Hepatocyte (in vitro differentiated cells): Measurements from ENCODE around the gene XCL1. TPM values are rescaled to one million over a fixed set of nuclear protein-coding genes. Genes with fewer than 3 reads are reported as not detected.

Source experiments
- DNase-seq: peaks from one replicate; pipeline ENCODE4 v3.0.0-alpha.2; 2016; ENCODE audit warnings: low spot score
- H2AFZ ChIP-seq: fragments of 200-600 bp; sonication (generic); 2 replicates; pipeline ENCODE4 v1.6.0; 2016; ENCODE audit warnings: antibody characterized with exemption, mild to moderate bottlenecking
- H3K27ac ChIP-seq: fragments of 200-600 bp; sonication (generic); 2 replicates; pipeline ENCODE4 v1.5.1; 2016; ENCODE audit warnings: mild to moderate bottlenecking
- H3K27me3 ChIP-seq: fragments of 200-600 bp; sonication (generic); 2 replicates; pipeline ENCODE4 v1.6.1; 2016
- H3K36me3 ChIP-seq: fragments of 200-600 bp; sonication (generic); replicated peaks from 2 replicates; pipeline ENCODE4 v1.5.1; 2016; ENCODE audit warnings: low read depth; ENCODE audit not compliant: insufficient read depth
- H3K4me1 ChIP-seq: fragments of 200-600 bp; sonication (generic); 2 replicates; pipeline ENCODE4 v1.5.1; 2016; ENCODE audit warnings: mild to moderate bottlenecking, moderate library complexity; ENCODE audit not compliant: insufficient read depth
- H3K4me2 ChIP-seq: fragments of 200-600 bp; sonication (generic); 2 replicates; pipeline ENCODE4 v1.6.0; 2016
- H3K4me3 ChIP-seq: fragments of 200-600 bp; sonication (generic); 2 replicates; pipeline ENCODE4 v1.5.1; 2016; ENCODE audit warnings: mild to moderate bottlenecking
- H3K79me2 ChIP-seq: fragments of 200-600 bp; sonication (generic); 2 replicates; pipeline ENCODE4 v1.6.0; 2017; ENCODE audit warnings: mild to moderate bottlenecking
- H3K9me2 ChIP-seq: fragments of 200-600 bp; sonication (generic); replicated peaks from 2 replicates; pipeline ENCODE4 v1.6.0; 2017; ENCODE audit warnings: mild to moderate bottlenecking; ENCODE audit not compliant: insufficient read depth
- H3K9me3 ChIP-seq: fragments of 200-600 bp; sonication (generic); 2 replicates; pipeline ENCODE4 v1.5.1; 2016; ENCODE audit warnings: low read depth, mild to moderate bottlenecking
- H4K20me1 ChIP-seq: fragments of 200-600 bp; sonication (generic); 2 replicates; pipeline ENCODE4 v1.6.0; 2016; ENCODE audit warnings: mild to moderate bottlenecking; ENCODE audit not compliant: insufficient read depth, poor library complexity, severe bottlenecking
- CTCF ChIP-seq: fragments of 200-600 bp; sonication (generic); IDR thresholded peaks from 2 replicates; pipeline ENCODE4 v1.5.1; 2016; ENCODE audit warnings: antibody characterized with exemption, mild to moderate bottlenecking; ENCODE audit not compliant: poor library complexity
- EZH2 ChIP-seq: fragments of 200-600 bp; sonication (generic); IDR thresholded peaks from 2 replicates; pipeline ENCODE4 v1.6.1; 2016; ENCODE audit warnings: antibody characterized with exemption, mild to moderate bottlenecking, borderline replicate concordance
- EZH2phosphoT487 ChIP-seq: fragments of 200-600 bp; sonication (generic); IDR thresholded peaks from one replicate; pipeline ENCODE4 v1.6.1; 2018; ENCODE audit warnings: antibody characterized with exemption, mild to moderate bottlenecking, low read depth, moderate library complexity; ENCODE audit not compliant: unreplicated experiment, severe bottlenecking
- WGBS: methylation state at CpG from one replicate; pipeline ENCODE4 v1.1.6; 2016; ENCODE audit warnings: low lambda C conversion rate; ENCODE audit errors: missing lambda C conversion rate; 5-methylcytosine and 5-hydroxymethylcytosine counted together
- polyA plus RNA-seq: library from polyadenylated mRNA; unstranded; fragments of >200 nt; fragmentation: Nextera tagmentation; extraction: Ambion mirVana; gene quantifications from 2 replicates; pipeline ENCODE4 v1.2.1, GENCODE V29; 2016
- total RNA-seq: library from RNA; depleted of rRNA; stranded (reverse); fragments of >200 nt; gene quantifications from 2 replicates; pipeline ENCODE4 v1.2.3, GENCODE V29; 2014

The XCL1 gene
- total and polyA plus RNA-seq, 2 experiments from 2014 or later, result 0.23 to 0.24 TPM

- 66% methylated on average over 3 of the region's 3 CpGs for WGBS
- no peak overlapping the region for H3K4me2 ChIP-seq
- no peak for DNase-seq
- no peak overlapping the region for H2AFZ ChIP-seq
- H3K4me1 ChIP-seq, result peaks cover 6% of the 10 kb centered on the region
- H3K27me3 ChIP-seq, result no peaks in the 10 kb centered on the region
- H4K20me1 ChIP-seq, result no peaks in the 10 kb centered on the region
- no peaks in the 10 kb centered on the region for H3K9me3 ChIP-seq
- TF ChIP-seq EZH2phosphoT487 (no peak), CTCF (no peak), EZH2 (no peak)
- no peaks in the 10 kb centered on the region for H3K79me2 ChIP-seq
- no peaks in the 10 kb centered on the region for H3K36me3 ChIP-seq
- no peak overlapping the region for H3K27ac ChIP-seq
- H3K4me3 ChIP-seq, result no peak overlapping the region
- no peaks in the 10 kb centered on the region for H3K9me2 ChIP-seq
Measured at GRCh38 chr1:168598125-168598524, 21.7 kb downstream of the XCL1 start.

DNA sequence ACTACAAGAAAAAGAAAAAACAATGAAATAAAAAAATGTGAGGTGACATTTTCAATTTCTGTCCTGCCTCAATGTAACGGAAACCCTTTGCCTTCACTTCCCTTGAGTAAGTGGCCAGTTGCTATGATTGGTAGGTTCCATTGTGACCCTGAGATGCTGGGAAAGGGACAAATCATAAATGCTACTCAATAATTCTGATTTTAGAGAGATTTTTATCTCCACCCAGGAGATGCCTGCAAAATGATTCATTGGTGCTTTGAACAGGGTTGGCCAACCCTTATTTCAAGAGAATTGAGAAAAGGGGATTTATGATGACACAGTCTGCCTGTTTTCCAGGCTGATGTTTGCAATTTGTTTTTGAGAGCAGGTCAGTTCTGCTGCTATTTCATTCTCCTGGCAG, 22.5 kb downstream of the XCL1 start:
- Histone ChIP-seq H2AFZ (no peak overlapping the region), H3K9me3 (no peaks in the 10 kb centered on the region), H3K9me2 (no peaks in the 10 kb centered on the region), H3K4me2 (no peak overlapping the region), H3K79me2 (no peaks in the 10 kb centered on the region), H3K27ac (no peak overlapping the region), H4K20me1 (no peaks in the 10 kb centered on the region), H3K27me3 (no peaks in the 10 kb centered on the region), H3K4me3 (no peak overlapping the region), H3K36me3 (no peaks in the 10 kb centered on the region), H3K4me1 (peaks cover 9% of the 10 kb centered on the region)
- TF ChIP-seq CTCF (no peak), EZH2 (no peak), EZH2phosphoT487 (no peak)
- WGBS, result 100% methylated on average over 1 of the region's 1 CpG
- no peak for DNase-seq

GRCh38 chr1:168599641-168600040, 23.2 kb downstream of the XCL1 start:
- Histone ChIP-seq H3K36me3 (no peaks in the 10 kb centered on the region), H3K27me3 (no peaks in the 10 kb centered on the region), H3K79me2 (no peaks in the 10 kb centered on the region), H3K27ac (peak overlapping the region; percentile 42), H3K4me2 (peak overlapping the region; percentile 52), H3K4me1 (peaks cover 10% of the 10 kb centered on the region), H3K9me2 (no peaks in the 10 kb centered on the region), H4K20me1 (no peaks in the 10 kb centered on the region), H2AFZ (no peak overlapping the region), H3K4me3 (no peak overlapping the region), H3K9me3 (no peaks in the 10 kb centered on the region)
- TF ChIP-seq EZH2 (no peak), EZH2phosphoT487 (no peak), CTCF (no peak)
- DNase-seq, result peak; percentile 52
- 42% methylated on average over 2 of the region's 2 CpGs for WGBS

DNA sequence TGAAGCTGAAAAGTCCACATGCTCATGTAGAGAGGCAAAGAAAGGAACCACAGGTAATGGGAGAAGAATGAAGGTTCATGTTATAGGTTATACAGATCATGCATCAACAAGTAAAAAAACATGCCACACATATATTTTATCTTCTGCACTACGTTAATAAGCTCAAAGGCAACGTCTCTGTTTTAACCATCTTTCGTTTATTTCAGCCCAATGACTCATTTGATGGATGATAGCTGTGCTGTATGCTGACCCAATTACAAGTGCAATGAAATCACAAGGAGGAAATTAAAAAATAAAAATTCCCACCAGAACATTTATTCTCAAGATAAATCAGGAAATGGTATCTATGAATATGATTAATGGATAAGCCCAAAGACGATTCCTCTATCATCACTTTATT, 24.6 kb downstream of the XCL1 start:
- Histone ChIP-seq H3K36me3 (no peaks in the 10 kb centered on the region), H3K9me3 (no peaks in the 10 kb centered on the region), H3K27me3 (no peaks in the 10 kb centered on the region), H3K9me2 (no peaks in the 10 kb centered on the region), H3K4me2 (no peak overlapping the region), H3K4me1 (peaks cover 10% of the 10 kb centered on the region), H3K4me3 (no peak overlapping the region), H2AFZ (no peak overlapping the region), H4K20me1 (no peaks in the 10 kb centered on the region), H3K27ac (no peak overlapping the region), H3K79me2 (no peaks in the 10 kb centered on the region)
- no peak for DNase-seq
- no peak for TF ChIP-seq EZH2
- TF ChIP-seq CTCF, result no peak
- no peak for TF ChIP-seq EZH2phosphoT487
- 87% methylated on average over 4 of the region's 4 CpGs for WGBS
